GM18511 (cell line): ENCODE measurements around the gene NUTM2B.
"Not testable (repeated sequence)": the region's sequence is repeated elsewhere in the genome, so short reads cannot be mapped to it uniquely, and the experiment has no call there.

Experiments
- ATAC-seq: cut with Tn5 transposase; IDR thresholded peaks from one replicate; pipeline ENCODE4 v1.9.1; 2021; ENCODE audit warnings: mild to moderate bottlenecking, moderate library complexity; ENCODE audit not compliant: unreplicated experiment

Gene NUTM2B

GRCh38 chr10:79744844-79745243 lies 41.8 kb downstream of the NUTM2B start:
- not testable (repeated sequence) for ATAC-seq

- ATAC-seq, result peak; percentile 59
These were observed 45.5 kb downstream of the NUTM2B start for GRCh38 chr10:79748510-79748909.

DNA sequence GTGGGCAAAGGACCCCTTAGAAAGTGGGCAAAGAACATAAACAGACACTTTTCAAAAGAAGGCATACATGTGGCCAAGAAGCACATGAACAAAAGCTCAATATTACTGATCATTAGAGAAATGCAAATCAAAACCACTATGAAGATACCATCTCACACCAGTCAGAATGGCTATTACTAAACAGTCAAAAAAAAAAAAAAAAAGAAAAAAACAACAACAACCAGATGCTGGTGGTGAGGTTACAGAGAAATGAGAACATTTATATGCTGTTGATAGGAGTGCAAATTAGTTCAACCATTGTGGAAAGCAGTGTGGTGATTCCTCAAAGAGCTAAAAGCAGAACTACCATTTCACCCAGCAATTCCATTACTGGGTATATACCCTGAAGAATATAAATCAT lies 50.6 kb downstream of the NUTM2B start:
- ATAC-seq, result not testable (repeated sequence)

- ATAC-seq, result not testable (repeated sequence)
These were observed 55.4 kb downstream of the NUTM2B start for GRCh38 chr10:79758297-79758993.
